GM12873 (cell line): ENCODE results near the gene COX5A.

Experiments used
- CTCF ChIP-seq: IDR thresholded peaks from 2 replicates; pipeline ENCODE4 v1.5.1; 2012; ENCODE audit warnings: low read depth, mild to moderate bottlenecking, moderate library complexity, low read length, control low read depth; ENCODE audit not compliant: insufficient read depth; ENCODE audit errors: missing control alignments

Gene COX5A

GRCh38 chr15:74889883-74890664, 47.8 kb downstream of the COX5A start, which contains the start of gene MPI:
MPI (plus strand) TSS chr15:74890042; CDS start chr15:74890074, 32 bp downstream.
- TF ChIP-seq CTCF: no peak

- TF ChIP-seq CTCF: no peak
Measured at GRCh38 chr15:74889390-74889882, 48.4 kb downstream of the COX5A start.

- TF ChIP-seq CTCF: no peak
Measured at GRCh38 chr15:74888716-74889115, 49.2 kb downstream of the COX5A start.

- TF ChIP-seq CTCF: no peak
Measured at GRCh38 chr15:74885461-74885860, 52.4 kb downstream of the COX5A start.

- TF ChIP-seq CTCF: no peak
Measured at GRCh38 chr15:74884428-74885223, 53.2 kb downstream of the COX5A start.

- no peak for TF ChIP-seq CTCF
Measured at GRCh38 chr15:74882528-74882927, 55.3 kb downstream of the COX5A start.

GRCh38 chr15:74878273-74878672, 59.6 kb downstream of the COX5A start:
- TF ChIP-seq CTCF: no peak
